GM12878 (cell line): ENCODE results near the gene PRKG1. TPM values are rescaled to one million over a fixed set of nuclear protein-coding genes. Genes with fewer than 3 reads are reported as not detected.

Experiments used
- ATAC-seq: fragments of 200-7000 bp; cut with Tn5 transposase; 3 replicates; pipeline ENCODE4 v1.9.1; 2020; ENCODE audit warnings: mild to moderate bottlenecking, moderate library complexity
- BruUV-seq: library from RNA; stranded (reverse); fragments of 400-500 nt; replicated peaks from 2 replicates; lab custom pipeline; 2021; lab: Mats Ljungman, UMichigan
- CTCF ChIA-PET: fragments of 300-600 bp; sonication (Branson Sonifier 250); formaldehyde crosslinking; extraction: SDS; loops from one replicate; lab custom pipeline; 2021; ENCODE audit warnings: inconsistent platforms; lab: Yijun Ruan, JAX
- POLR2A ChIA-PET: fragments of 350-600 bp; formaldehyde crosslinking; extraction: SDS; loops from one replicate; lab custom pipeline; 2021; ENCODE audit warnings: inconsistent platforms; lab: Charles Lee
- RAD21 ChIA-PET: fragments of 300-600 bp; sonication (Branson Sonifier 250); formaldehyde crosslinking; loops from one replicate; lab custom pipeline; 2023; ENCODE audit warnings: antibody characterized with exemption; ENCODE audit not compliant: unreplicated experiment; lab: Charles Lee
- SMC1A ChIA-PET: fragments of 300-600 bp; sonication (Branson Sonifier 250); formaldehyde crosslinking; loops from one replicate; lab custom pipeline; 2023; ENCODE audit not compliant: unreplicated experiment, uncharacterized antibody; lab: Charles Lee
- DNase-seq: peaks from one replicate; pipeline ENCODE4 v3.0.0-alpha.2; 2011; ENCODE audit warnings: low read depth, low spot score
- FAIRE-seq: peaks from 3 replicates; lab custom pipeline; 2011; peaks lifted over from hg19 to GRCh38; lab: Jason Lieb, UNC
- H2AFZ ChIP-seq: 2 replicates; pipeline ENCODE4 v1.6.0; 2011; ENCODE audit warnings: low read depth, low read length, control low read depth; ENCODE audit not compliant: control insufficient read depth
- H3K27ac ChIP-seq: 2 replicates; pipeline ENCODE4 v1.5.1; 2011; ENCODE audit warnings: control low read depth; ENCODE audit not compliant: control insufficient read depth, insufficient read depth
- H3K27me3 ChIP-seq, 2 experiments: replicated peaks in 1 of 2; 2 replicates each; pipeline versions ENCODE4 v1.6.0 to v1.6.1; 2011; ENCODE audit warnings: low read length in 1 of 2; ENCODE audit not compliant: control insufficient read depth in 2 of 2, insufficient read depth in 2 of 2
- H3K36me3 ChIP-seq, 2 experiments: 2 replicates each; pipeline ENCODE4 v1.5.1; 2011; ENCODE audit warnings: low read length in 1 of 2; ENCODE audit not compliant: control insufficient read depth in 2 of 2, insufficient read depth in 2 of 2
- H3K4me1 ChIP-seq: 2 replicates; pipeline ENCODE4 v1.6.1; 2011; ENCODE audit warnings: mild to moderate bottlenecking, low read length, moderate library complexity, mixed read lengths; ENCODE audit not compliant: control insufficient read depth, insufficient read depth
- H3K4me2 ChIP-seq: 2 replicates; pipeline ENCODE4 v1.6.0; 2011; ENCODE audit warnings: control low read depth; ENCODE audit not compliant: control insufficient read depth, insufficient read depth
- H3K4me3 ChIP-seq: fragments of 200-600 bp; sonication (generic); 2 replicates; pipeline ENCODE4 v1.5.1; 2016
- H3K79me2 ChIP-seq: 2 replicates; pipeline ENCODE4 v1.6.0; 2011; ENCODE audit warnings: low read length; ENCODE audit not compliant: control insufficient read depth, insufficient read depth
- H3K9ac ChIP-seq: 2 replicates; pipeline ENCODE4 v1.8.0; 2011; ENCODE audit warnings: low read length, control low read depth, mixed read lengths; ENCODE audit not compliant: control insufficient read depth, insufficient read depth
- H3K9me3 ChIP-seq: replicated peaks from 3 replicates; pipeline ENCODE4 v1.5.1; 2011; ENCODE audit warnings: mild to moderate bottlenecking, low read length; ENCODE audit not compliant: control insufficient read depth, insufficient read depth
- H4K20me1 ChIP-seq: 2 replicates; pipeline ENCODE4 v1.6.0; 2011; ENCODE audit not compliant: control insufficient read depth, insufficient read depth
- ASH2L ChIP-seq: fragments of 300-600, 200-600 bp; sonication (generic); IDR thresholded peaks from 2 replicates; pipeline ENCODE4 v1.6.1; 2017; ENCODE audit warnings: low read depth, mild to moderate bottlenecking, borderline replicate concordance
- BHLHE40 ChIP-seq, 2 experiments: fragments of 450-650 bp in 1 of 2; IDR thresholded peaks; 2 replicates each; pipeline ENCODE4 v1.6.1; 2011 to 2017; ENCODE audit warnings: low read depth in 2 of 2, borderline replicate concordance in 1 of 2, improper control_type of control experiment in 1 of 2, low read length in 1 of 2, mild to moderate bottlenecking in 1 of 2
- CEBPB ChIP-seq, 2 experiments: fragments of 150-350 bp in 1 of 2; IDR thresholded peaks; 2 replicates each; pipeline ENCODE4 v1.6.1; 2012 to 2014; ENCODE audit warnings: low read depth in 2 of 2, low read length in 2 of 2, borderline replicate concordance in 1 of 2, inconsistent platforms in 1 of 2
- EED ChIP-seq: sonication (generic); IDR thresholded peaks from 2 replicates; pipeline ENCODE4 v1.6.1; 2016; ENCODE audit warnings: antibody characterized with exemption, low read depth
- GABPA ChIP-seq: IDR thresholded peaks from 2 replicates; pipeline ENCODE4 v1.6.1; 2014; ENCODE audit warnings: antibody characterized with exemption, low read depth, mild to moderate bottlenecking, inconsistent platforms
- HDAC2 ChIP-seq: fragments of 200-600 bp; sonication (generic); IDR thresholded peaks from 2 replicates; pipeline ENCODE4 v1.6.1; 2017
- HDAC6 ChIP-seq: fragments of 200-600 bp; sonication (generic); IDR thresholded peaks from one replicate; pipeline ENCODE4 v1.8.0; 2017; ENCODE audit warnings: antibody characterized with exemption; ENCODE audit not compliant: unreplicated experiment
- KLF5 ChIP-seq: fragments of 450-650 bp; IDR thresholded peaks from 2 replicates; pipeline ENCODE4 v1.6.1; 2014; ENCODE audit warnings: mild to moderate bottlenecking; ENCODE audit not compliant: partially characterized antibody
- PKNOX1 ChIP-seq: fragments of 450-650 bp; IDR thresholded peaks from 2 replicates; pipeline ENCODE4 v1.6.1; 2016; ENCODE audit warnings: mild to moderate bottlenecking
- POLR2AphosphoS5 ChIP-seq: IDR thresholded peaks from 2 replicates; pipeline ENCODE4 v1.6.1; 2011; ENCODE audit warnings: mild to moderate bottlenecking, low read length, inconsistent platforms
- RELB ChIP-seq: fragments of 450-650 bp; IDR thresholded peaks from 2 replicates; pipeline ENCODE4 v1.6.1; 2017; ENCODE audit warnings: low read depth, mild to moderate bottlenecking, moderate library complexity
- SP1 ChIP-seq: IDR thresholded peaks from one replicate; pipeline ENCODE4 v1.6.1; 2011; ENCODE audit warnings: low read depth, low read length
- WGBS: methylation state at CpG from one replicate; pipeline ENCODE4 v1.1.6; 2016; ENCODE audit warnings: low lambda C conversion rate; ENCODE audit not compliant: insufficient replicate concordance, insufficient coverage; ENCODE audit errors: missing lambda C conversion rate; 5-methylcytosine and 5-hydroxymethylcytosine counted together
- in situ Hi-C: fragments of 300-500 bp; cut with MboI; formaldehyde crosslinking; loops from 9 replicates; pipeline ENCODE4 v1.14.3; 2018; ENCODE audit warnings: mixed read lengths
- intact Hi-C: fragments of 100-400 bp; cut with micrococcal nuclease; formaldehyde crosslinking; loops from one replicate; pipeline ENCODE4 v1.14.2; 2022; ENCODE audit not compliant: unreplicated experiment
- polyA plus RNA-seq, 11 experiments: library from polyadenylated mRNA; depleted of rRNA in 4 of 11; unstranded in 6 of 11; stranded (reverse) in 5 of 11; fragments of >200 nt; fragmentation: Nextera tagmentation in 4 of 11; fragmentation: Illumina TruSeq in 1 of 11; extraction: Ambion mirVana in 4 of 11; extraction: Trizol in 1 of 11; gene quantifications; 1 replicate in 1 of 11; 2 replicates in 10 of 11; pipeline versions ENCODE4 v1.2.1 to v1.2.3, GENCODE V29; 2011 to 2016; ENCODE audit warnings: inconsistent platforms in 2 of 11, missing spikeins in 2 of 11, low read depth in 1 of 11
- total RNA-seq, 4 experiments: library from RNA; depleted of rRNA in 3 of 4; stranded (reverse); fragments of >200 nt in 3 of 4; fragmentation: Illumina TruSeq in 1 of 4; extraction: Trizol in 1 of 4; gene quantifications; 2 replicates each; pipeline versions ENCODE4 v1.2.1 to v1.2.3, GENCODE V29; 2013 to 2021

Gene PRKG1
- total and polyA plus RNA-seq, 10 of the 15 experiments (the other 5 are each of a cell fraction or from before 2014, with no cell fraction given) = 0.04 to 0.05 TPM; not detected in 8

GRCh38 chr10:51951601-51952000 is 877.3 kb downstream of the PRKG1 start (continued):
- TF ChIP-seq RELB (no peak), GABPA (no peak)

GRCh38 chr10:51952056-51952455 is 877.8 kb downstream of the PRKG1 start:
- 6% methylated on average over 1 of the region's 1 CpG for WGBS
- ChIA-PET RAD21 (no interaction called here), CTCF (no interaction called here), POLR2A (no interaction called here), SMC1A (no interaction called here)
- intact Hi-C loops = no loop called here
- Histone ChIP-seq H3K79me2 (no peaks in the 10 kb centered on the region), H3K4me3 (no peak overlapping the region), H3K27me3 (no peaks in the 10 kb centered on the region; a peak in 1 of 4 replicates), H3K9me3 (no peaks in the 10 kb centered on the region), H3K4me2 (no peak overlapping the region), H2AFZ (no peak overlapping the region), H3K36me3 (no peaks in the 10 kb centered on the region), H3K9ac (no peak overlapping the region), H4K20me1 (no peaks in the 10 kb centered on the region), H3K27ac (no peak overlapping the region), H3K4me1 (no peaks in the 10 kb centered on the region)
- no TSS peak for BruUV-seq
- no peak for TF ChIP-seq CEBPB (IDR thresholded peaks at IDR 0.05; ENCODE audit: borderline replicate concordance in 1 of 2, low read depth in 2 of 2, low read length in 2 of 2)
- no peak for TF ChIP-seq HDAC6
- TF ChIP-seq HDAC2 = no peak
- TF ChIP-seq SP1 = no peak
- TF ChIP-seq POLR2AphosphoS5 = no peak
- TF ChIP-seq PKNOX1 = no peak
- TF ChIP-seq KLF5 = no peak
- no peak for TF ChIP-seq ASH2L
- TF ChIP-seq BHLHE40 (IDR thresholded peaks at IDR 0.05; ENCODE audit: borderline replicate concordance in 1 of 2, low read depth in 2 of 2, low read length in 1 of 2) = no peak
- no peak for TF ChIP-seq EED
- DNase-seq (no peak), ATAC-seq (no peak), FAIRE-seq (no peak)
- in situ Hi-C loops = loop anchor here (25.0 kb wide), 1 partner anchor 890 kb away; the partner anchor contains the start of gene PRKG1
